ENCODE measurements around the gene LECT2.

The LECT2 gene

DNA sequence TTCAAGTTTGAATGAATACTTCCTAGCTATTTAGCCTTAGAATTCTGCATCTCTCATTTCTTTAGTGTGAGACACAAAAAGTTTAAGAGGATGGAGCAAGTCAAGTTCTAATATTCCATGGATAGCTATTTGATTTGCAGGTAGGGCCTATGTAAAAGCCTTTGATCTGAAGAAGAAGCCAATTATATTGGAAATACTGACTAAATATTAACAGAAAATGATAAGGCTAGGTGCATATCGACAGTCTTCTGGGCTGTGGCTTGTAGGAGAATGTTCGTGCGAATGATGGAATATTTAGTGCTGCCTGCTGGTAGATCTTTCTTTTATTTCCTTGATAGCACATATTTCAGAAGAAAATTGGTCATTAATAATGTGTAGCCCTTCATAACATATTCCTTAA lies at the start of gene LECT2:
Gene LECT2 (minus strand): TSS at position 85 of the 400 bp plus-strand sequence. CDS start 150 bp downstream, outside the sequence.
- DNase-seq, result no peak

DNA sequence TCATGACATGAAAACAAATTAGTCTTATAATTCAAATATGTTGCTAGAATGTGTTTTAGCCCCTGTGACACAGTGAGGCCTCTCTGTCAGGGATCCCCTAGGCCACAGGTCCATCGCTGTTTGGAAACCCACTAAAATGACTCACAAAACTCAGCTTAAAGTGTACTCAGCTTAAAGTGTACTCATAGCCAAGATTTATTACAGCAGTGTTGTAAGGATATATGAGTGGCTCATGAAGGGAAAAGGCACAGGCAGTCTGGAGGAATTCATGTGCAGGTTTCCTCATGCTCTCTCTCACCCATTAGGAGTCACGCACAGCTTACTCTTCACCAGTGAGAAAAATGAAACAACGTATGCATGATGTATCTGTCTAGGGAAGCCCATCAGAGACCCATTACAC lies 49.7 kb upstream of the LECT2 start:
- peak; percentile 3 for DNase-seq

DNA sequence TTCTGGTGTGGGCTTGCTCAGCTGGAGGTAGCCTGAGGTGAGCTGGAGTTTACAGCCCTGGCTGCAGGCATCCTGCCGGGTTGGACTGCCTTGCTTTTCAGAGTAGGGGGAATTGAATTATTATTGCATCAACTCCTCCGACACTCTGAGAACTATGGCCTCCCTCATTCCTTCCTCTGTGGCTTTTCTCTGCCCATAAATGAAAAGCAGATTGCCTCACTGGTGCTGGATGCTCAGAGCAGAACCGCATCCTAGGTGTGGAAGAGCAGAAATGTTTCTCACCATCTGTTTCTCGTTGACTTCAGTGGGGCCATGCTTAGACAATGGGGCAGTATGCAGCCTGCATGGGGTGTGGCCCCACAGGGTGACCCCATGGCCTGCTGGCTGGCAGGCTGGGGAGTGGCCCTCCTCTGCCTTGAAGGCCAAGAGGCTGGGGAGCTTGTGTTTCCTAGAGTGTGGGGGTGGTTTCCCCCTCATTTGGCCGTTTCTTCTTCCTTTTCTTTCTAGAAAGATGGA lies 46.7 kb upstream of the LECT2 start:
- DNase-seq, result peak; percentile 79

DNA sequence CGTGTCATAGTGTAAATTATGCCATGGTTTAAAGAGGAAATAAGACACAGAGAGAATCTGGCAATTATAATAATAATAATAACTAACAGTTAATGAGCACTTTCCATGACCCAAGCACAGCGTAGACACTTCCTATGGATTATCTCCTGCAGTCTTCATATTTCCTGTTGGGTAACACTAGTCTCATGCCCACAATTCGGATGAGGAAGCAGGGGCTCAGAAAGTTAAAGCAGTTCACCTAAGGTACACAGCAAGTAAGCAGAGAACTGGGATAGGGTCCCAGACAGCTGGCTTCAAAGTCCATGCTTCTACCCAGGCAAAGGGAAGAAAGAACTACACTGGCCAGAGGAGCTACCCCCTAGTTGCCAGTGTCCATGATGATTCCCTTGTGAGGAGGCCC lies 46.1 kb upstream of the LECT2 start:
- no peak for DNase-seq

DNA sequence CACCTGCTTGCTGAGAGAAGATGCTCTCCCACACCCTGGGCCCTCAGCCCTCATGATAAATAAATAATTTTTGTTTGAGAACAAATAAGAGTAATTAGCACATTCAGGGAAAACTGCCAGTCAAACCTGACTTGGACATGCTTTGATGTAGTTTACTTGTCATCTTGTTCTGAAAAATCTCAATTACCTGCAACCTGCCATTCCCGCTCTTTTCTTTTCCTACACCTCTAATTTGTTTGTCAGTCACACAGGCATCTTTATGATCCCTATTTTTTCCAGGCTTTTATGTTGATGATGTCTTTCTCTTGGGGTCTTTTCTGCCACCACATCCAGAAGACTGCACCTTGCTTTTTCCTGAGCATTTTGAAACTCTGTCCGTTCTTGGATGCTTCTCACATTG lies 45.4 kb upstream of the LECT2 start:
- DNase-seq, result no peak

DNA sequence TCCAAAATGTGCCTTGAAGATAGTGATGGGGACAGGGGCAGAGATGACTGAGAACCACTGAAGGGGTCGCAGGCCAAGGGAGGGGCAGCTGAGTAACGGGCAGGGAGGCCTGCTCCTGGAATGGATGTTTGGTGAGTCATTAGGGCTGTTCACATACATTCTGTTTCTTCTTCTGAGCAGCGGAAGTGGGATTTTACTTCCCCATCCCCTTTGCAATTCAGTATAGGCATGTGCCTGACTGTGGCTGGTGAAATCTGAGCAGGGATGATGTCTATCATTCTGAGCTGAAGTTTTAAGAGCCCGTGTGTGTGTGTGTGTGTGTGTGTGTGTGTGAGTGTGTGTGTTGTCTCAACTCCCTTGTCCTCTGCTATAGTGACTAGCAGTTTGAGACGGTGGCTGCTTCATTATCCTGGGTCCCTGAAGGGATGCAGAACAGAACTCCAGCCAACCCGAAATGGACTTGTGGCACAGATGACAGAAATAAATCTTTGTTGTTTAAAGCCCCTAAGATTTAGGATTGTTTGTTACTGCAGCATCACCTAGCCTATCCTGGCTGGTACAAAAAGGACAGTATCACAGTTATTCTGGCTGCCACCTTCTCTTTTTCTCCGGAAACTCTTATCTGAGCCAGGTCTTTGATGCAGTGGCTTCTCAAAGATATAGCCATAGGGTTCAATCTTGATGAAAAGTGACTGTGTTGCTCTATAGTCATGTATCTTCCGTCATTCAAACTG lies 44.8 kb upstream of the LECT2 start:
- peak; percentile 28 for DNase-seq

DNA sequence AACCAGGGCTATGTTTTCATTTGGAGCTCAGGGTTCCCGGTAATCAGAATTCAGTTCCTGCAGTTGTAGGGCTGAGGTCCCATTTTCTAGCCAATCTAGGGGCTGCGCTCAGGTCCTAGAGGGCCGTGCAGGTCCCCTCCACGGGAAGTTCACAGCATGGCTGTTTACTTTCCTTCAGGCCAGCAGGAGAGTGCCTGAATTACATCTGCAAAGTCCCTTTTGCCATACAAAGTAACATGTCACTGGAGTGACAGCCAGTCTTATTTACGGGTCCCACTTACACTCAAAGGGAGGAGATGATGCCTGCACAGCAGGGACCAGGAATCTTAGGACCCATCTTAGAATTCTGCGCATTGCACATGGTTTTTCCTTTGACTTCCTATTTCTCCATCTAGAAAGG lies 44.1 kb upstream of the LECT2 start:
- peak; percentile 7 for DNase-seq

DNA sequence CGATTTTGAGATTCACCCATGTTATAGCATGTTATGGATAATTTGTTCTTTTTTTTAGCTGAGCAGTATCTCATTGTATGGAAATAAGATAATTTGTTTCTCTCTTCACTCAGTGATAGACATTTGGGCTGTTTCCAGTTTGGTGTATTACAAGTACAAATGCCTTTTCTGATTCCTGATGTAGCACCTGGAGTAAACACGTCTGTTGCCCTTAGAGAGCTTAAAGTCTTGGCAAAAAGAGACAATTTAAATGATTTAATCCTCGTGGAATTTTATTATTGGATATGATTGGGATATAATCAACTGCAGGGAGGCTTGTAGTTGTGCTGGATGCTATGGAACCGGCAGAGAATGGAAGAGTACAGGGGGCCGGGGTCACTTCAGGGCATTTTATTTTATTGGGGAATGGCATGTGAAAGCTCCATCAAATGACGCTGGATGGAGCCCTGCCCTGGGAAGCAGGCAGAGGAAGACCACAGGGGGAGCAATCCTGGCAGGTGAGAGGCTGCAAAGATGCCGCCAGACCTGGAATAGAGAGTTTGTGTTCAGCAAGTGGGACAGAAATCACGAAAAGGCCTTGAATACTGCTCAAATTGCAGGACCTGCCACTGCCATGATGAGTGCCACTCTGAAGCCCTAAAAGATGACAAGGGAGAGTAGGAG lies 43.0 kb upstream of the LECT2 start:
- peak; percentile 20 for DNase-seq

DNA sequence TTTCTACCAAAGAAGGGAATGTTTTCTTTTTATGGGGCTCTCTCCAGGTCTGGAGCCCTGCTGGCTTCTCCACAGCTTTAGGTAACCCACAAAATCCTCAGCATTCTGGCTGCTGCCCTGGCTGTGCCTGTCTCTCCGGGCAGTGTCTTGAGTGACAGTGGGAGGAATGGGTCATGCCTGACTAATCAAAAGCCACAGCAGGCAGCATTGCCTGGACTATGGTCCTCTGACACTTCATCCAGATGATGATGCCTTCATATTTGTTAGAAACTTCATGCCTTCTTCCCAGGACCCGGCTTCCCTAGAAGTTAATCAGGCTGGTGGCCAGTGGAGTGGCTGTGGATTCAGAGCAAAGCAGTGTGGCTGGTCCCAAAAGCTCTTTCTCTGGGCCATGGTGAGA lies 41.8 kb upstream of the LECT2 start:
- DNase-seq, result no peak

DNA sequence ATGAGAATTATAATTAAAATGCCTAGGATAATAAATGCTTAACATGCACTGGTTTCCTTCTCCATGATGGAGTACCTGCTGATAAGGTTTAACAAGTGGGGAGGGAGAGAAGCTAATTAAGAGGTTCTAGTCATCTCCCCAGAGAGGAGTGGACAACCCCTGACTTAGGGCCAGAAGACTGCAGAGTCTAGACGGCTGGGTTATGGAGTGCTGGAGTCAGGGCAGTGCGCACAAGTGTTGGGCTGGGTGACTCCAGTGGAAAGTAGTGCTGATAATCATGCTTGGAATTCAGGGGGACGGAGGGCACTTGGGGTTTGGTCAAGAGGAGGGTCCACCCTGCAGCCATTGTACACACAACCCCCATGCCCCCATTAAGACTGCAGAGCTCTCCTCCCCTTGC lies 41.2 kb upstream of the LECT2 start:
- DNase-seq, result no peak

DNA sequence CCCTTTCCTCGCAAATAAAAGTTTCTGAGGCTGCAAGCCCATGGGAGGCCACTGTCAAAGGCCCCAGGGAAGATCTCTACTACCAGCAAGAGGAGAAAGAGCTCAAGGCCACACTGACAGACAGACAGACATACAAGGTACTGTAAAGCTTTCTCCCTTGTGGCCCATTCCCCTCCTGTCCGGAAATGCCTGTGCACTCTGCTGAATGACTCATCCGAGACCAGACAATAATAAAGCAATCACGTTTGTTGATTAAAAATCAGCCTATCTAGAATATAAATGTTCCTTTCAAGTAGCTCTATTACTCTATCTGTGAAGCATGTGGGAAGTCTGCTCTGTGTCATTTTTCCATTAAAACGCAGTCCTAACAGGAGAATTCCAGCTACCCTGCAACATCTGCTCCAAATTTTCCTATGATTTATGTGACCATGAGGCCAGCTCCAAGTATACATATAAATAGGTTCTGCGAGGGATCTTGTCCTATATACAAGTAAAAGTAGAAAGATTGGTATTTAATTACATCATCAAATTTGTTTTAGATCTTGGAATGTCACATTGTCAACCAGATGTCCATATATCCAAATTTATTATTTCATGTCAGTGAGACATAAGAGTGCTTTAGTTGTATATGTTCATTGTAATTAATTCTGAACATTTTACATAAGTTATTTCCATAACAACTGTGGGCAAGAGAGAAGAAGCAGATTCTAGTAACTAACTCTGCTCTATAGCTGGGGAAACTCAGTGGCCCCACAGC lies 39.3 kb upstream of the LECT2 start:
- DNase-seq, result peak; percentile 68

DNA sequence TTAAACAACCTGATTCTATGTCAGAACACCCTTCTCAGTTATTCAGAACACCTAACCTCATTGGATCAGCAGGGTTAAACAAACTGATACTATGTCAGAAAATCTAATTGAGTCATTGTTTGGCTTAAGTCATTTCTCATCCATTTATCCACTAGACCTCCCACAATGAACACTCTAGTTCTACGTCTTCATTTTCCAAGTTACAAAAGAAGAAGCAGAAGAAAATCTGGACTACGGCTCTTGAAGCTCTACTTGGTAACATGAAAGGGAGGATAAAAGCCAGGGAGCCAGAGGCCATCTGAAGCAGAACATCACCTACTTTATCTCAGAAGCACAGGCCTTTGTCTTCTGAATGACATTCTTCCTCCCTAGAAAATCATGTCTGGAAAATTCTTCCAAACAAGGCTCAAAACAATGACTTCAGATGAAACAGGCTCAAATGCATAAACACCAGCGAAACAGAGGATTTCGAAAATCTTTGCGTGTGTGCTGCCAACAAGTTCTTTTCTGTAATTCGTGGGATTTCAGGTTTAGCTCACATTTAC lies 38.6 kb upstream of the LECT2 start:
- no peak for DNase-seq

DNA sequence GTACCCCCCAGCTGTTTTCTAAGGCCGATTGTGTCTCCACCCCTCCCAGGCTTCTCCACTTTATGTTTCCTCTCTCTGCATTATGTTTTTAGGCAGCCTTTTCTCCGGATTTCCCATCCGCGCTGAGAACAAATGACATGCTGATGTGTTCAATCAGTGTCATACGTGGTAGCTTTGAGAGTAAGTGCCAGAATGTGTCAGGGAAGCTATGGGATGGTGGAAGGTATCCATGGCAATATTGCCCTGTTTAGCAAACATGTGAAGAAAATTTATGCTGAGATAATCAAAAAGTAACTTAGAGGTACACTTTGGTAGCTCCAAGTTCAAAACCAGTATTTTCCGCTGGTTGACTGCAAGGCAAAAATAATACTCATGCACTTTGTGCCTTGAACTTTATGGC lies 36.6 kb upstream of the LECT2 start:
- DNase-seq, result no peak

DNA sequence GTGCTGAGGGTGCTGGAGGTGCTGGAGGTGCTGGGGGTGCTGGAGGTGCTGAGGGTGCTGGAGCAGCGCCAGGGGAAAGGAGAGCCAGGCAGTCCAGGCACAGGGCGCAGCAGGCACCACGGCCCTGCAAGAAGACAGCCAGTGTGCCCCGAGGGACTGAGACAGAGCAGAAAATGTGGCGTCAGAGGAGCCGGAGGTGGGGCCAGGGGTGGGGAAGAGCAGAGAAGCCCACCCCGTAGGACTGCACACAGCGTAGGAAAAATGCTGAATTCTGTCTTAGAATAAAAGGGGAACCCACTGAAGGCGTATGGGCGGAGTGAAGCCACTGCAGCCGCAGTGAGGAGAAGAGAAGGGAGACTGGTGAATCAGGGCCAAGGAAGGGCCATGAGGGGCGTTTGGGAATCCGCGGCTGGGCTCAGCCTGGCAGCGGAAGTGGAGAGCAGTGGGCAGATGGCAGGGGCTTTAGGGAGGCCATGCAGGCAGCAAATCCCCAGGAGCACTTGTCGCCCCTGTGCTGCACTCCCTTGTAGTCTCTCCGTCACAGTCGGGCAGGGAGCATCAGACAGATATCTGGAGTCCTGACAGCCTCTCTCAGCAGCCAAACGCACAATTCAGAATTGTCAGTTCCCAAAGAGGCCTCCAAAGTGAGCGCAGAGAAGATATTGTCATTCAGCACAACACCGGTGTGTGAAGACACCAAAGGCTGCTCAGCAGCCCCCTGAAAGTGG lies 35.9 kb upstream of the LECT2 start:
- no peak for DNase-seq

DNA sequence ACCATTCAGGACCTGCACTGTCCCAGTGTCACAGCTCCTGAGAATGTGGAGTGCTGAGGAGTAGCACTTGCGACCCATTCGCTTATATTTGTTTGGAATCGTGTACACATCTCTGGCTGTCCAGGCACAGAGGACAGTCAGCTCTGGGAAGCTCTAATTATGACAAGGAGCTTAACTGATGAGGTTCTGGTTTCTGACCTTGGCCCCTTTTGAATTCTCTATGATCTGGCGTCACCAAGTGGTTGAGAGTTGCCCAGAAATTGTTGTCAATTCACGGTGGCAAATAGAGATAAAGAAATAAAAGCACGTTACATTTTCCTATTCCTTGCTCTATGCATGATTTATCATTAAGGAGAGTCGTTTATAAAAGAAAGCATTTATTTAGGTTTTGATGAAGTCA lies 34.9 kb upstream of the LECT2 start:
- no peak for DNase-seq

DNA sequence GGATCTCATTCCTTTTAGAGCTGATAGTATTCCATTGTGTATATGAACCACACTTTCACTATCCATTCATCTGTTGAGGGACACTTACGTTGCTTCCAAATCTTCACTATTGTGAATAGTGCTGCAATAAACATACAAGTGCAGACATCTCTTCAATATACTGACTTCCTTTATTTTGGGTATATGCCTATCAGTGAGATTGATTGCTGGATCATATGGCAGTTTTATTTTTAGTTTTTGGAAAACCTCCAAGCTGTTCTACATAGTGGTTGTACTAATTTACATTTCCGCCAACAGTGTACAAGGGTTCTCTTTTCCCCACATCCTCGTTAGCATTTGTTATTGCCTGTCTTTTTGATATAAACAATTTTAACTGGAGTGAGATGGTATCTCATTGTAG lies 33.8 kb upstream of the LECT2 start:
- DNase-seq, result no peak

DNA sequence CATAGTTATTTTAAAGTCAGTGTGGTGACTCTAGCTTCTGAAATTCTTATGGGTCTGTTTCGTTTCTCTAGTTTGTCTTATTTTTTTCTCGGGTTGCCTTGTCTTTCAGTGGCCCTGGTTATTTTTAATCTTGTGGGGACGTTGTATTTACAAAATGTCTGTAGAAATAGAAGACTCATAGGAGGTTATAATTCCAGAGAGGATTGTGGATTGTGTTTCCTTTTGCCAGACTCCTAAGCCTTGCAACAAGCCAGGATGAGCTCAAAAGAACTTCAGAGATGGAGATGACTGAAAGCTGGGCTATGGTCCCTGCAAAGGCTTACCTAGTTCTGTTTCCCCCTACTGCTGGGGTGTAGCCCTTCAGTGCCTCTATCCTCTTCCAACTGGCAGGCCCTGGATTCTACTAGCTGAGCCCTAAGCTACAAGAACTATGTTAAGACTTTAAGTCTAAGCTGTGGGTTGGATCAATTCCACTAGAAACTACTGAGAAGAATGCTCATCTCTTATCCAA lies 32.2 kb upstream of the LECT2 start:
- no peak for DNase-seq

DNA sequence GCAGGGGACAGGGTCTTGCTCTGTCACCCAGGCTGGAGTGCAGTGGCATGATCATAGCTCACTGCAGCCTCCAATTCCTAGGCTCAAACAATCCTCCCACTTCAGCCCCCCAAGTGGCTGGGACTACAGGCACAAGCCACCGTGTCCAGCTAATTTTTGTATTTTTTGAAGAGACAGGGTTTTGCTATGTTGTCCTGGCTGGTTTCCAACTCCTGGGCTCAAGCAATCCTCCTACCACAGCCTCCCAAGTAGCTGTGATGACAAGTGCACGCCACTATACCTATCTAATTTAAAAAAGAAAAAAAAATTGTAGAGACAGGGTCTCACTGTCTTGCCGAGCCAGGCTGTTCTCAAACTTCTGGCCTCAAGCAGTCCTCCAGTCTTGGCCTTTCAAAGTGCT lies 31.6 kb upstream of the LECT2 start:
- no peak for DNase-seq

DNA sequence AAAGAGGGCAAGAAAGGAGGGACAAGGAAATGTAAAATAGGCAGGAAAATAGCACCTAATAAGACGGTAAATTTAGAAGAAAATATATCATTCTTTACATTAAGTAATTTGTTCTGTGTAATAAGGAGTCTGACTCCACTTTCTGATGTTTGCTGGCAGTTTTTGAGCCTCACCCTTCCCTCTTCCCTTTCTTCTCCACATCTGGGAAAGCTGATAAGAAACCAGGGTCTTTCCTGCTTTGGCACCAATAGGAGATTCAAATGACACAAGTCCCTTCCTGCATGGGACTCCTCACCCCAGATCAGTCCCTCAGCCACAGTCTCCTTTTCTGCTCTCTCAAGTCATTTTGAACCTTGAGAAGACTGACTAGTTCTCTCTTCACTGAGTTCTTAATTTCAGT lies 31.2 kb upstream of the LECT2 start:
- no peak for DNase-seq

DNA sequence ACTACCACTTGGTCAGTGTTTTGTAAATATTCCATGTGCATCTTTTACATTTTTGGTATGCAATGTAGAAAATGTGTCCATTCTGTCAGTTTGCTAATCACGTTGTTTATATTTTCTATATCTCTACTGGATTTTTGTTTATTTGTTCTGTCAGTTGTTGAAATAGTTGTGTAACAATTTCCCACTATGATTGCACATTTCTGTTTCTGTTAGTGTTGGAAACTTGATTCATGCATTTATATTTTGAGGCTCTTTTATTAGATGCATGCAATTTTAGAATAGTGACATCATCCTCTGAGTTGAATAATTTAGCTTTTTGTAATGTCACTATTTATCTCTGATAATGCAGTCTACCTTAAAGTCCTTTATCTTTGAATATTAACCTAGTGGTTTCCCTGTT lies 25.8 kb upstream of the LECT2 start:
- no peak for DNase-seq

DNA sequence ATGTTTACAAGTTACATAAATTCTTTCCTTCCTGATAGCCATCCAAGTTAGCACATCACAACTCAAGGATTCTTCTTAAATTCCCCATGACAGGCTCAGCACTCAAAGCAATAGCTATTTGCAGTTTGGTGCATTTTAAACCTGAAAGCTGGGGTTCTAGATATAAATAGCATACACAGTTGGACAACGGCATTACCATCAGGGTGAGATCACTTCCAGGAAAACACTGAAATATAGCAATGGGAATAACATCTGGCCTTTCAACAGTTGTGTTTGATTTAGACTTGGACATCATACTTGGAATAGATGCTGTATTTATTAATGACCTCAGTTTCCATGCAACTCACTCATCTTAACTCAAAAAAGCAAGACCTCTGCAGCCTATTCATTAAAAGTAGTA lies 24.7 kb upstream of the LECT2 start:
- DNase-seq, result peak; percentile 62

DNA sequence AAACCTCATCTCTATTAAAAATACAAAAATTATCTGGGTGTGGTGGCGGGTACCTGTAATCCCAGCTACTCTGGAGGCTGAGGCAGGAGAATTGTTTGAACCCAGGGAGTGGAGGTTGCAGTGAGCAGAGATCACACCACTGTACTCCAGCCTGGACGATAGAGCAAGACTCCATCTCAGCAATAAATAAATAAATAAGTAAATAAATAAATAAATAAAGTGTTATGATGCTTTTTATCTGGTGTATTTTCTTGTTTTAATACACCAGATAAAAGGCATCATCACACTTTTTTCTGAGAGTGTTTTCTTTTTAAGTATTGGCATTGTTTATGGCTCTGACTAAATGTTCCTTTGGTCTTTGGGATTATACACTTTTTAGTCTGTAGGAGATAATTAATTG lies 24.2 kb upstream of the LECT2 start:
- DNase-seq, result no peak

DNA sequence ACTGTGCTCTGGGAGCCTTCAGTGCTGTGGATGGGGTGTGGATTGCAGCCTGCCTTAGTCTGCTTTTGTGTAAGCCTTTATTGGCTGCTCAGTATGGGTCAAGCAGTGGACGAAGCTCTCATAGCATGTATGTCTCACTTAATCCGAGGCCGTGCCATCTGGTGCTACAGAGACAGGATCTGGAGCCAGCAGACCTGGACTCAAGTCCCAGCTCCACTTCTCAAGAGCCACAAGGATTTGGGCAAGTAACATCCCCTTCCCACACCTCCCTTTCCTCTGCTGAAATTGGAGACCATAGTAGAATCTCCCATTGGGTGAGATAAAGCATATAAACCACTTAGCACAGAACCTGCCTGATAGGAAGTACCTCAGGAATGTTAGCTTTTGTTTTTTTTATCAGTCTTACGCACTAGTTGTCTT lies 23.4 kb upstream of the LECT2 start:
- no peak for DNase-seq

All from femur (tissue), 1 donor.